Amygdala (tissue), 56 donors: ENCODE results near the gene AMIGO3.
"Not testable (repeated sequence)": the region's sequence is repeated elsewhere in the genome, so short reads cannot be mapped to it uniquely, and the experiment has no call there.

ENCODE experiments used
- DNase-seq, 56 donors: peaks; one replicate each; lab custom pipeline; 2025; lab: John Stamatoyannopoulos, UW

AMIGO3 gene

DNA sequence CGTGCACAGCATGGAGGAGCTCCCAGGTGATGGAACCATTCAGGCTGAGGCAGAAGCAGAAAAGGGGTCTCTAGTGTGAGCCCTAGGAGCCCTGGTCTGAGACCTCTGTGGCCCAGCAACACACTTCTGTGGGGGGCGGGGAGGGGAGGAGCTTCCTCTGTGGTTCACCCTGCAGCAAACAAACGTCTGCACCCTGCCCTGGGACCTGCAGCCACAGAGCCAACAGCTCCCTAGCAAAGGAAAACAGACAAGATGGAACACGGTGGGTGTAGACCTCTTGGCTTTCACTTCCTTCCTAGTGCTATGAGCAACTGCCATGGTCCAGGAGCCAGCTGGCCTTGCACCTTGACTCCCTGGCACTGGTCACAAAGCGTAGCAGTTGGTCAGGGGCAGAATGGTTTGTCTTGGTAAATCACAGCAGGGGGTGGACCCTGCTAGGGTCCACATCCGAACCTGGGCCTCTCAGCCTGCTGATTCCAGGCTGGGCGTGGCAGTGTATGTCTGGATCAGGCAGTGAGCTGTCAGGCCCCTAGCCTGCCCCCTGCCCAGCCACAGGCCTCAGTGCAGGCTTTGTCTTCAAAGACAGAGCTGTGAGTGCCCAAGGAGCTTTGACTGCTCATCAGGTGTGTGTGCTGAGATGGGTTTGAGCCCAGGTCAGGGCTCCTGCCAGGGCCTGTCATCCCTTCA lies 6.7 kb downstream of the AMIGO3 start:
- no peak for DNase-seq

DNA sequence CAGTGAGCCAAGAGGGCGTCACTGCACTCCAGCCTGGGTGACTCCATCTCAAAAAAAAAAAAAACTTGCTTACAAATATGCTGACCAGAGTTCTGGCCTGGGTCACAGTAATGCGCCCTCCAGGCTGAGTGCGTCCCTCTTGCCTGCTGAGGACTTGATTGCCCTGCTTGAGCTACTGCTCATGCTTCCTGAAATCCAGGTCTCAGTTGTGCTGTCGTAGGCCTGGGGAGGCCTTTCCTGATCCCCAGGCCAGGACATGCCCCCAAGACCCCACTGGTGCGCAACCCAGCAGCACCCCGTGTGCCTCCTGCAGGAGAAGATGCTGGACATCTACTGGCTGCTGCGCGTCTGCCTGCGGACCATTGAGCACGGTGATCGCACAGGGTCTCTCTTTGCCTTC lies 7.3 kb downstream of the AMIGO3 start:
- no peak for DNase-seq

DNA sequence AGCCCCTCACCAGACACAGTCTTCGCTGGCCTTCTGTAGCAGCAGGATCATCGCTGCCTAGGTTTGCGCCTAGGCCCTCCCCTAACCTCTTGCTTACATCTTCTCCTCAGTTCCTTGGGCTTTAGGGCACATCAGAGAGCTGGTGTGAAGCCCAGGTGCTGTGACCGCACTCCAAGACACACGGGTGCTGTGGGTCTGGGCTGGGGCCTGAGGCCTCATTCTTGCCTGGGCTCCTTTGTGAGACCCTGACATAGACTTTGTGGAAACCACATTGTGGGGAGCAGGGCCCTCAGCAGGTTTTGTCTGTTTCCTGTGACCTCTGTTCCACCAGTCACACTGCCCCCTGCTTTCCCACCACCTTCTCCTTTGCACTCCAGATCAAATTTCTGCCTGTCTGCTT lies 8.0 kb downstream of the AMIGO3 start:
- no peak for DNase-seq

- no peak for DNase-seq
Observed at GRCh38 chr3:49709852-49710251, 9.6 kb downstream of the AMIGO3 start.

DNA sequence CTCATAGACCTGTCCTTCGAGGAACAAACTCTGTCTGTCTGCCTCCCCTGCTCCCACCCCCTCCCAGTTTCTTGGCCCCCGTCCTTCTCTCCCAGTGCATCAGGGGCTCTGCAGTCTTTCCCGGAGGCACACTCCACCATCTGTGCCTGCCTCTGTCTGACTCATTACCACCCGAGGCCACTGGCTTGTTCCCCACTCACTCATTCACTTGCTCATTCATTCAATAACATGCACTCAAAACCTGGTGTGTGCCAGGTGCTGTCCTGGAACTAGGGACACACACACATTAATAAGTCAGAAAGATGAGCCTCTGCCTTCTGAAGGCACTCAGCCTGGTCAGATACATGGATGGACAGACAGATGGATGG lies 12.4 kb downstream of the AMIGO3 start:
- DNase-seq: peak in 1 of 56 donors; percentile 6

DNA sequence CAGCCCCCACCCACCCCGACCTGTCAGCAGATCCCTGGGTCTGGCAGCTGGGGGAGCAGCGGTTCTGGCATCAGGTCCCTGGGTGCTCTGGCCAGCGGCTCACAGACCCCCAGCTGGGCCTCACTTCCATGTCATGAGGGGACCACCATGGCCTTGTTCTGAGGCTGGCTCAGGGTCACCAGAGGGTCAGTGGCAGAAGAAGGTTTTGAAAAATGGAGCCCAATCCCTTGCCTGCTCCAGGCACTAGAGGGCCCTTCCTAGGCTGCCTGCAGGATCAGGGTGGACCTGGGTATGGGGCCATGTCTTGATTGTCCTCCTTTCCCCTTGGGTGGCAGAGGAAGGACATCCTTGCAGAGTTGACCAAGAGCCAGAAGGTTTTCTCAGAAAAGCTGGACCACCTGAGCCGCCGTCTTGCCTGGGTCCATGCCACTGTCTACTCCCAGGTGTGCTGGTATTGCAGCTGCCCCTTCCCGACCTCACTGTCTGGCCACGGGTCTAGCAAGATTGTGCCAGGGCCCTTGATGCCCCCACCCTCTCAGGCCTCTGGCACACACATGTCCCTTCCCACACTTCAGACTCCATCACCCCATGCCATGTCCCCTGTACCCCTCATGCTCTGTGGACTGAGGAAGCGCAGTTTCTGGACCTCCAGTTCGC lies 12.9 kb downstream of the AMIGO3 start:
- no peak for DNase-seq

DNA sequence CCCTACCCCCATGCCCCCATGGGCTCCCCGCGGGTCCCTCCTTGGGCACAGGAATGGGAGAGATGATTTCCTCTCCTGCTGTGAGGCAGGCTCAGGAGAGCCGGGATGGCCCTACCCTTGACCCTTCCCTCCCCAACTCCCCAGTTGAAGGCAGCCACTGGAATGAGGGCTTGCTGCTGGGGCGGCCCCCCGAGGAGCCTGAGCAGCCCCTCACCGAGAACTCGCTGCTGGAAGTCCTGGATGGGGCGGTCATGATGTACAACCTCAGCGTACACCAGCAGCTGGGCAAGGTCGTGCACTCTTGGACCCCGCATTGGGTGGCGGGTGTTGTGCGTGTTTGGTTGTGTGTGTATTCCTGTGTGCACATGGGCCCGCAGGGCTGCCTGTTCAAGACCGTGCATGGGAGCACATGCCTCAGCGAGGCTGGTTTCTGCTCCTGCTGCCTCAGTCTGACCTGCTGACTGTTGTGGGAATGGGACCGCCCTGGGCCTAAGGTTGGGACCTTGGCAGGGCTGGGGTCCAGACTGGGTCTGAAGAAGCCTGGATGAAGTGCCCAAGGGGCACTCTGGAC lies 14.0 kb downstream of the AMIGO3 start:
- DNase-seq: no peak

DNA sequence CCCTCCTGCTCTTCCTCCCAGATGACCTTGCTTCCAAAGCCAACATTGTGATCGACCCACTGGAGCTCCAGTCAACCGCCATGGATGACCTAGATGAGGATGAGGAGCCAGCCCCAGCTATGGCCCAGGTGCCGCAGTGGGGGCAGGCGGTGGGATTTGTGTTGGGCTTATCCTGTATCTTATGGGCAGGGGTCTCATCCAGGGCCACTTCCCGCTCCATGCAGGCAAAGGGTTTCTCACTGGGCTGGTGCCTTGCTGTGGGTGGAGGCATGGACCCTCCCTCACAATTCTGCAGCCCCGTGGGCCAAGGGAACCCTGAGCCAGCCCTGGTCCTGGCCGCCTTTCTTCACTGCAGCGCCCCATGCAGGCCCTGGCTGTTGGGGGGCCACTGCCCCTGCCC lies 14.9 kb downstream of the AMIGO3 start:
- no peak for DNase-seq

GRCh38 chr3:49703956-49704355 lies 15.5 kb downstream of the AMIGO3 start:
- no peak for DNase-seq

DNA sequence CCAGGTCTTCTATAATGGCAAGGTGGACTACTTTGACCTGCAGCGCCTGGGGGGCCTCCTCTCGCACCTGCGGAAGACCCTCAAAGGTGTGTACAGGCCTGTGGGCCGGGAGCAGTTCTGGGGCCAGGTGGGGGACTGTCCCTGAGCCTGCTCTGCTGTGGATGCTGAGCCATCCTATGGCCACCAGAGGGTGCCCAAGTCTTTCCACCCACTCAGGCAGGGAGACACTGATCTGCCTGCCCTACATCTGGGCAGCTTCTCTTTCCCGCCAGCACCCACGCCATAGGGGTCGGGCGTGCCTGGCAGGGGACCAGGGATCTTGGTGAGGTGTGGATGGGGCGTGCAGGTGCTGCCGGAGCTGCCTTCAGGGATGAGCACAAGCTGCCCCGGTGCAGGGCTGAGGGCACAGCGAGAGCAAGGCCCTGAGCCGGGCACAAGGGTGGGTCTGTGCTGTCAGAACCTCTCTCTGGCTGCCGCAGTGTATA lies 16.0 kb downstream of the AMIGO3 start:
- DNase-seq: peak in 30 of 56 donors; percentile 4 to 67 (median 32)

DNA sequence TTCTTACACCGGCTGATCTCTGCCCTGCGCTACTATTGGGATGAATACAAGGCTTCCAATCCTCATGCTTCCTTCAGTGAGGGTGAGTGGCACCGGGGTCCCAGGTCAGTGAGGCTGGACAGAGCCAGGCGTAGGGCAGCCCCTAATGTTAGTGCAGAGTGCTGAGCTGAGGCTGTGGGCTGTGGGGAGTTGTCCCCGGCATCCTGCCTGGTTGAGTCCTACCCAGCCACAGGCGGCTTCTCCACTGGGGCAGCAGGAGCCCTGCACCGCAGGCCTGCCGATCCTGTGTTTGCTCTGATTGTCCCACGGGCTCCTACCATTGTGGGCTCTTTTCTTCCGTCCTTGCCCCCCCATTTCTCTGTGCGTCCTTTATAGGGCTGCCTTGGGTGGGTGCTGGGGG lies 16.8 kb downstream of the AMIGO3 start:
- no peak for DNase-seq

- DNase-seq: no peak
Observed at GRCh38 chr3:49701388-49702077, 18.0 kb downstream of the AMIGO3 start.

- no peak for DNase-seq
Observed at GRCh38 chr3:49700453-49701128, 18.9 kb downstream of the AMIGO3 start.

DNA sequence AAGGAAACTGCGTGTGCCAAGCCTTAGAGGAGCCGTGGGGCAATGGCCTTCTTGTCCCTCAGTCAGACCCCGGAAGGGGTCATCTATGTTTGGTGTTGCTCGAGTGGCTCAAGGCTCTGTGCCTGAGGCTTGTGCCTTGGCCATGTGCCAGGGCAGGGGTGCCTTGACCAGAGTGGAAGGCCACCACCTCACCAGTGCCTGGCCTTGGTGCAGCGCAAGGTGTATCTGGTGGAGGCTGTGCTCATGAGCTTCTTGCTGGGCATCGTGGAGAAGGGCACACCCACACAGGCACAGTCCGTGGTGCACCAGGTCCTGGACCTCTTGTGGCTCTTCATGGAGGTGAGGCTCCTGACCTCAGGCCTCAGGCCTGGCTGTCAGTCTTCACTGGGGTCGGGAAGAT lies 19.5 kb downstream of the AMIGO3 start:
- no peak for DNase-seq

GRCh38 chr3:49699281-49699979 lies 20.1 kb downstream of the AMIGO3 start:
- no peak for DNase-seq

DNA sequence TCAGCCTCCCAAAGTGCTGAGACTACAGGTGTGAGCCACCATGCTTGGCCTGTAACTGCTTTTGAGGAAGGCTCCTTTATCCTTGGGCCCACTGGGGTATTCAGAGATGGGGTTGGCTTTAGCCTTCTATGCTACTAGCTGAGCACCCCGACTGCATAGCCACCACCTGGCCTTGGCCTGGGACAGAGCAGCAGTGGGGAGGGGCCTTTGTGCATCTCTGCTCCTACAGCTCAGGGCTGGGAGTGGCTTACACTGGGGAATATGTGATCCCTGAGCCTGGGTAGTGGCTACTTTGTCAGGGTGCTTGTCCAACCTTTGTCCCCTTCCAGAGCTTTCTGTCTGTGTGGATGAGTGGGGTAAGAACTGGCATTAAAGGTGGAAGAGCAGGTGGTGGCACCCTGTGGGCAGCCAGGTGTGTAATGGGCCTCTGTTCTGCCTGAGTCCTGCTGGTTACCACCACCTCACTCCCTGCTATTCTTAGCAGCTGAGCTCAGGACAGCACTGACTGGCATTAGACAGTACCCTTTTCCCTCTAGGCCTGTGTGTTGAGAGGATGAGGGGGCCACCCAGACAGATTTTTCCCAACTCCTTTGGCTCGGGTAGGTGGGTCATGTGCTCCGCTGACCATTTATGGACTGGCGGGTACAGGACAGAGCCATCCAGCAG lies 24.0 kb downstream of the AMIGO3 start:
- DNase-seq: not testable (repeated sequence)

DNA sequence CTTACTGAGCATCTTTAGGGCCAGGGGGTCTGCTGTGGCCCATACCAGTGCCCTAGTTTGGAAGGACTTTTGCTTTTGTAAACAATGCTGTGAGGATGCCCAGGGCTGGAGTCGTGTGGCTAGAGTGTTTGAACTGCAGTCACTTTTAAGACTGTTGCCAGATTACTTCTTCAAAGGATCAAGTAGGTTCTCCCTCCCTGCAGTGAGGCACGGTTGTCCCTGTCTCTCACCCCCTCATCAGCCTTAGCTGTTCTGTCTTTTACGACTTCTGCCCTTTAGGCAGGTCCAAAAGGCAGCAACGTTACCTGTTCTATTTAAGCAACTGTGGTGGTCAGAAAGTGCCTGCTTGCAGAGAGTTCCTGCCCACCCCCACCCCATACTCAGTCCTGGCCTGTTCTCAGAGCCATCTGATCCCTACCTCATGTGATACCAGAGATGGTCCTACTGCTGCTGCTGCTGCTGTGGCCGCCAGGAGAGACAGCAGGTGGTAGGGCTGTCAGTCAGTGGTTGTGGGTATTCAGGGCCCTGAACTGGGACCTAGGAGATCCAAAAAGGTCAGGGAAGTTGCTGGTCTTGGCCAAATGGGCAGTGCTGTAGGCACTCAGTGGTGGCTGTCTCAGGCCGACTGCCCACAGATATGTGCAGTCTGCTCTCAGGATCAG lies 24.9 kb downstream of the AMIGO3 start:
- not testable (repeated sequence) for DNase-seq

GRCh38 chr3:49691481-49691880 lies 28.0 kb downstream of the AMIGO3 start:
- not testable (repeated sequence) for DNase-seq

DNA sequence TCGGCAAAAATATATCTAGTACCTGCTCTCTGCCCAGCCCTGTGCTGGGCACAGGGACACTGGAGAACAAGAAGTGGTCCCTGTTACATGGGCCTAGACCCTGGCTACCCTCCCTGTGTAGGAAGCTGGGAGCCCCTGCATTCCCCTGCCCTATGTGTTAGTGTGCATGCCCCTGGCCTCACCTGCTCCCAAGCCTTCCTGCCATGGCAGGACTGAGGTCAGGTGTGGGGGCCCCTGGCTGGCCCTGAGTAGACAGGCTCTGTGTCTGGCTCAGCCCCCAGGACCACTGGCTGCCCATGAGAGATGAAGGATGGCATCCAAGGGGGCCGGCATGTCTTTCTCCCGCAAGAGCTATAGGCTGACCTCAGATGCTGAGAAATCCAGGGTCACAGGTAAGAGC lies 28.6 kb downstream of the AMIGO3 start:
- not testable (repeated sequence) for DNase-seq
